GM12878 (cell line): ENCODE measurements around the gene HOXB3. TPM values are rescaled to one million over a fixed set of nuclear protein-coding genes. Genes with fewer than 3 reads are reported as not detected.
A peak's percentile ranks its signal among the peaks of the same experiment; 100 is the strongest.

Experiments
- ATAC-seq: fragments of 200-7000 bp; cut with Tn5 transposase; 3 replicates; pipeline ENCODE4 v1.9.1; 2020; ENCODE audit warnings: mild to moderate bottlenecking, moderate library complexity
- BruUV-seq: library from RNA; stranded (reverse); fragments of 400-500 nt; replicated peaks from 2 replicates; lab custom pipeline; 2021; lab: Mats Ljungman, UMichigan
- CTCF ChIA-PET: fragments of 300-600 bp; sonication (Branson Sonifier 250); formaldehyde crosslinking; extraction: SDS; loops from one replicate; lab custom pipeline; 2021; ENCODE audit warnings: inconsistent platforms; lab: Yijun Ruan, JAX
- POLR2A ChIA-PET: fragments of 350-600 bp; formaldehyde crosslinking; extraction: SDS; loops from one replicate; lab custom pipeline; 2021; ENCODE audit warnings: inconsistent platforms; lab: Charles Lee
- RAD21 ChIA-PET: fragments of 300-600 bp; sonication (Branson Sonifier 250); formaldehyde crosslinking; loops from one replicate; lab custom pipeline; 2023; ENCODE audit warnings: antibody characterized with exemption; ENCODE audit not compliant: unreplicated experiment; lab: Charles Lee
- SMC1A ChIA-PET: fragments of 300-600 bp; sonication (Branson Sonifier 250); formaldehyde crosslinking; loops from one replicate; lab custom pipeline; 2023; ENCODE audit not compliant: unreplicated experiment, uncharacterized antibody; lab: Charles Lee
- DNase-seq: peaks from one replicate; pipeline ENCODE4 v3.0.0-alpha.2; 2011; ENCODE audit warnings: low read depth, low spot score
- FAIRE-seq: peaks from 3 replicates; lab custom pipeline; 2011; peaks lifted over from hg19 to GRCh38; lab: Jason Lieb, UNC
- H2AFZ ChIP-seq: 2 replicates; pipeline ENCODE4 v1.6.0; 2011; ENCODE audit warnings: low read depth, low read length, control low read depth; ENCODE audit not compliant: control insufficient read depth
- H3K27ac ChIP-seq: 2 replicates; pipeline ENCODE4 v1.5.1; 2011; ENCODE audit warnings: control low read depth; ENCODE audit not compliant: control insufficient read depth, insufficient read depth
- H3K27me3 ChIP-seq, 2 experiments: replicated peaks in 1 of 2; 2 replicates each; pipeline versions ENCODE4 v1.6.0 to v1.6.1; 2011; ENCODE audit warnings: low read length in 1 of 2; ENCODE audit not compliant: control insufficient read depth in 2 of 2, insufficient read depth in 2 of 2
- H3K36me3 ChIP-seq, 2 experiments: 2 replicates each; pipeline ENCODE4 v1.5.1; 2011; ENCODE audit warnings: low read length in 1 of 2; ENCODE audit not compliant: control insufficient read depth in 2 of 2, insufficient read depth in 2 of 2
- H3K4me1 ChIP-seq: 2 replicates; pipeline ENCODE4 v1.6.1; 2011; ENCODE audit warnings: mild to moderate bottlenecking, low read length, moderate library complexity, mixed read lengths; ENCODE audit not compliant: control insufficient read depth, insufficient read depth
- H3K4me2 ChIP-seq: 2 replicates; pipeline ENCODE4 v1.6.0; 2011; ENCODE audit warnings: control low read depth; ENCODE audit not compliant: control insufficient read depth, insufficient read depth
- H3K4me3 ChIP-seq: fragments of 200-600 bp; sonication (generic); 2 replicates; pipeline ENCODE4 v1.5.1; 2016
- H3K79me2 ChIP-seq: 2 replicates; pipeline ENCODE4 v1.6.0; 2011; ENCODE audit warnings: low read length; ENCODE audit not compliant: control insufficient read depth, insufficient read depth
- H3K9ac ChIP-seq: 2 replicates; pipeline ENCODE4 v1.8.0; 2011; ENCODE audit warnings: low read length, control low read depth, mixed read lengths; ENCODE audit not compliant: control insufficient read depth, insufficient read depth
- H3K9me3 ChIP-seq: replicated peaks from 3 replicates; pipeline ENCODE4 v1.5.1; 2011; ENCODE audit warnings: mild to moderate bottlenecking, low read length; ENCODE audit not compliant: control insufficient read depth, insufficient read depth
- H4K20me1 ChIP-seq: 2 replicates; pipeline ENCODE4 v1.6.0; 2011; ENCODE audit not compliant: control insufficient read depth, insufficient read depth
- PML ChIP-seq: IDR thresholded peaks from 2 replicates; pipeline ENCODE4 v1.6.1; 2012; ENCODE audit warnings: low read length, inconsistent platforms
- WGBS: methylation state at CpG from one replicate; pipeline ENCODE4 v1.1.6; 2016; ENCODE audit warnings: low lambda C conversion rate; ENCODE audit not compliant: insufficient replicate concordance, insufficient coverage; ENCODE audit errors: missing lambda C conversion rate; 5-methylcytosine and 5-hydroxymethylcytosine counted together
- in situ Hi-C: fragments of 300-500 bp; cut with MboI; formaldehyde crosslinking; loops from 9 replicates; pipeline ENCODE4 v1.14.3; 2018; ENCODE audit warnings: mixed read lengths
- intact Hi-C: fragments of 100-400 bp; cut with micrococcal nuclease; formaldehyde crosslinking; loops from one replicate; pipeline ENCODE4 v1.14.2; 2022; ENCODE audit not compliant: unreplicated experiment
- polyA plus RNA-seq, 11 experiments: library from polyadenylated mRNA; depleted of rRNA in 4 of 11; unstranded in 6 of 11; stranded (reverse) in 5 of 11; fragments of >200 nt; fragmentation: Nextera tagmentation in 4 of 11; fragmentation: Illumina TruSeq in 1 of 11; extraction: Ambion mirVana in 4 of 11; extraction: Trizol in 1 of 11; gene quantifications; 1 replicate in 1 of 11; 2 replicates in 10 of 11; pipeline versions ENCODE4 v1.2.1 to v1.2.3, GENCODE V29; 2011 to 2016; ENCODE audit warnings: inconsistent platforms in 2 of 11, missing spikeins in 2 of 11, low read depth in 1 of 11
- total RNA-seq, 4 experiments: library from RNA; depleted of rRNA in 3 of 4; stranded (reverse); fragments of >200 nt in 3 of 4; fragmentation: Illumina TruSeq in 1 of 4; extraction: Trizol in 1 of 4; gene quantifications; 2 replicates each; pipeline versions ENCODE4 v1.2.1 to v1.2.3, GENCODE V29; 2013 to 2021
- TF ChIP-seq, protein P1 (sequence below): fragments of 450-650 bp; IDR thresholded peaks from 2 replicates; pipeline ENCODE4 v1.6.1; 2016; ENCODE audit warnings: mild to moderate bottlenecking, moderate library complexity, borderline replicate concordance

Gene HOXB3
- total and polyA plus RNA-seq, 10 of the 15 experiments (the other 5 are each of a cell fraction or from before 2014, with no cell fraction given) = 0.19 to 7.7 (median 2.9) TPM

DNA sequence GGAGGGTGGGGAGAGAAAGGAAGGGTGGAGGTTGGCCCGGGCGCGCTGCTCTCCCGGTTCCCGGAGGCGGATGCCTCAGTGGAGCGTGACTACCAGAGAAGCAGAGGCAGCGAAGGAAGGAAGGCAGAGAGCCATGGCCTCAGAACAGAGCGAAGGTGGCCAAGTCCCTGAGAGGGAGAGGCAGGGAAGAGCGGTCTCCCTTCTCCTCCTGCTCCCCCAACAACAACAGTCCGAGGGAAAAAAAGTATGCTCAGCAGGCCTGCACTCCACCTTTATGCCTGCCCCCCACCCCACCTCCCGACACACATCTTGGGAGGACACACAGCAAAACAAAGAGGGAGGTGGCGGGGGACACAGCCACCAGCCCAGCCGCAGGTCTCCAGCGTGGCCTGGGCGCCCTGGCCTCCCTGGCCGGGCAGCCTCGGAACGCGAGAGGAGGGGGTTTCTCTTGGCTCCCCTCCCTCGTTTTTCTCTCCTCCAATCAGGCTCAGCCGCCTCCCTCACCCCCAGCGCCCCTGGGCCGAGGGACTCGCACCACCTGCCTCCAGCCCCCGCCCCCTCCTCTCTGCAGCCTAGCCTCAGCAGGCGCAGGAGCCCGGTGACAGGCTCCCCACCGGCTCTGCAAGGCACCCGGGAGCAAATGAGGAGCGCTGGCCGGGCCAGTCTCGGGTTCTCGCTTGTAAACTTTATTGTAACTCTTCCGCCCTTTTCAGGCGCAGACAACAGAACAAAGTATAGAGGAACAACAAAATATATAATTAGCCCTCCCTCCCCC is 21.8 kb upstream of the HOXB3 start:
- Histone ChIP-seq H4K20me1 (no peaks in the 10 kb centered on the region), H2AFZ (peak overlapping the region; percentile 50), H3K4me3 (peak overlapping the region; percentile 86; the same call in 1 of the 2 replicates), H3K9me3 (no peaks in the 10 kb centered on the region), H3K9ac (no peak overlapping the region; the same call in 1 of the 2 replicates), H3K4me1 (peaks cover 11% of the 10 kb centered on the region), H3K4me2 (peak overlapping the region; percentile 91), H3K27ac (no peak overlapping the region), H3K79me2 (no peaks in the 10 kb centered on the region), H3K27me3 (peaks cover 14 to 20% of the 10 kb centered on the region in 2 experiments; a peak in 3 of 4 replicates), H3K36me3 (no peaks in the 10 kb centered on the region; a peak in 1 of 4 replicates)
- CTCF ChIA-PET = no interaction called here
- TF ChIP-seq, protein P1, sequence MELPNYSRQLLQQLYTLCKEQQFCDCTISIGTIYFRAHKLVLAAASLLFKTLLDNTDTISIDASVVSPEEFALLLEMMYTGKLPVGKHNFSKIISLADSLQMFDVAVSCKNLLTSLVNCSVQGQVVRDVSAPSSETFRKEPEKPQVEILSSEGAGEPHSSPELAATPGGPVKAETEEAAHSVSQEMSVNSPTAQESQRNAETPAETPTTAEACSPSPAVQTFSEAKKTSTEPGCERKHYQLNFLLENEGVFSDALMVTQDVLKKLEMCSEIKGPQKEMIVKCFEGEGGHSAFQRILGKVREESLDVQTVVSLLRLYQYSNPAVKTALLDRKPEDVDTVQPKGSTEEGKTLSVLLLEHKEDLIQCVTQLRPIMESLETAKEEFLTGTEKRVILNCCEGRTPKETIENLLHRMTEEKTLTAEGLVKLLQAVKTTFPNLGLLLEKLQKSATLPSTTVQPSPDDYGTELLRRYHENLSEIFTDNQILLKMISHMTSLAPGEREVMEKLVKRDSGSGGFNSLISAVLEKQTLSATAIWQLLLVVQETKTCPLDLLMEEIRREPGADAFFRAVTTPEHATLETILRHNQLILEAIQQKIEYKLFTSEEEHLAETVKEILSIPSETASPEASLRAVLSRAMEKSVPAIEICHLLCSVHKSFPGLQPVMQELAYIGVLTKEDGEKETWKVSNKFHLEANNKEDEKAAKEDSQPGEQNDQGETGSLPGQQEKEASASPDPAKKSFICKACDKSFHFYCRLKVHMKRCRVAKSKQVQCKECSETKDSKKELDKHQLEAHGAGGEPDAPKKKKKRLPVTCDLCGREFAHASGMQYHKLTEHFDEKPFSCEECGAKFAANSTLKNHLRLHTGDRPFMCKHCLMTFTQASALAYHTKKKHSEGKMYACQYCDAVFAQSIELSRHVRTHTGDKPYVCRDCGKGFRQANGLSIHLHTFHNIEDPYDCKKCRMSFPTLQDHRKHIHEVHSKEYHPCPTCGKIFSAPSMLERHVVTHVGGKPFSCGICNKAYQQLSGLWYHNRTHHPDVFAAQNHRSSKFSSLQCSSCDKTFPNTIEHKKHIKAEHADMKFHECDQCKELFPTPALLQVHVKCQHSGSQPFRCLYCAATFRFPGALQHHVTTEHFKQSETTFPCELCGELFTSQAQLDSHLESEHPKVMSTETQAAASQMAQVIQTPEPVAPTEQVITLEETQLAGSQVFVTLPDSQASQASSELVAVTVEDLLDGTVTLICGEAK = 0 out of 2 replicates have a peak, but pooled peaks have one; percentile 49
- TF ChIP-seq PML = no peak
- SMC1A ChIA-PET = interaction anchor here (0.5 kb wide), 1 partner anchor 587 kb away, joined by 3 read pairs; no protein-coding TSS in a partner anchor
- BruUV-seq = no TSS peak
- in situ Hi-C loops (no loop called here), intact Hi-C loops (no loop called here)
- FAIRE-seq (no peak), DNase-seq (no peak), ATAC-seq (peak; percentile 12)
- RAD21 ChIA-PET = interaction anchor here (1.4 kb wide), 1 partner anchor 10 kb away, joined by 8 read pairs; no protein-coding TSS in a partner anchor
- WGBS = 7% methylated on average over 35 of the region's 36 CpGs
- POLR2A ChIA-PET = no interaction called here
